ENCODE data around the gene LEP. TPM values are rescaled to one million over a fixed set of nuclear protein-coding genes. Genes with fewer than 3 reads are reported as not detected.

The LEP gene
- total RNA-seq, 1 donor from 2014 or later, result not detected

- no peak overlapping the region for H3K27ac ChIP-seq
- H3K27me3 ChIP-seq, result no peaks in the 10 kb centered on the region
- H3K4me1 ChIP-seq, result no peaks in the 10 kb centered on the region
- no peaks in the 10 kb centered on the region for H3K36me3 ChIP-seq
- TF ChIP-seq, protein P1, sequence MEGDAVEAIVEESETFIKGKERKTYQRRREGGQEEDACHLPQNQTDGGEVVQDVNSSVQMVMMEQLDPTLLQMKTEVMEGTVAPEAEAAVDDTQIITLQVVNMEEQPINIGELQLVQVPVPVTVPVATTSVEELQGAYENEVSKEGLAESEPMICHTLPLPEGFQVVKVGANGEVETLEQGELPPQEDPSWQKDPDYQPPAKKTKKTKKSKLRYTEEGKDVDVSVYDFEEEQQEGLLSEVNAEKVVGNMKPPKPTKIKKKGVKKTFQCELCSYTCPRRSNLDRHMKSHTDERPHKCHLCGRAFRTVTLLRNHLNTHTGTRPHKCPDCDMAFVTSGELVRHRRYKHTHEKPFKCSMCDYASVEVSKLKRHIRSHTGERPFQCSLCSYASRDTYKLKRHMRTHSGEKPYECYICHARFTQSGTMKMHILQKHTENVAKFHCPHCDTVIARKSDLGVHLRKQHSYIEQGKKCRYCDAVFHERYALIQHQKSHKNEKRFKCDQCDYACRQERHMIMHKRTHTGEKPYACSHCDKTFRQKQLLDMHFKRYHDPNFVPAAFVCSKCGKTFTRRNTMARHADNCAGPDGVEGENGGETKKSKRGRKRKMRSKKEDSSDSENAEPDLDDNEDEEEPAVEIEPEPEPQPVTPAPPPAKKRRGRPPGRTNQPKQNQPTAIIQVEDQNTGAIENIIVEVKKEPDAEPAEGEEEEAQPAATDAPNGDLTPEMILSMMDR (IDR thresholded peaks at IDR 0.05), result no peak
- no peak overlapping the region for H3K4me3 ChIP-seq
- intact Hi-C loops (cut with DNase I), result no loop called here
- no peak for DNase-seq (ENCODE audit: low spot score in 2 of 2)
- H3K9me3 ChIP-seq, result no peaks in the 10 kb centered on the region
Observed at GRCh38 chr7:128219636-128220035, 21.4 kb upstream of the LEP start.

- no peak overlapping the region for H3K4me3 ChIP-seq
- no peaks in the 10 kb centered on the region for H3K36me3 ChIP-seq
- intact Hi-C loops (cut with DNase I), result no loop called here
- TF ChIP-seq, protein P1 (IDR thresholded peaks at IDR 0.05), result no peak
- H3K27ac ChIP-seq, result no peak overlapping the region
- H3K4me1 ChIP-seq, result no peaks in the 10 kb centered on the region
- no peaks in the 10 kb centered on the region for H3K27me3 ChIP-seq
- H3K9me3 ChIP-seq, result no peaks in the 10 kb centered on the region
- no peak for DNase-seq (ENCODE audit: low spot score in 2 of 2)
Observed at GRCh38 chr7:128221929-128222403, 19.1 kb upstream of the LEP start.

DNA sequence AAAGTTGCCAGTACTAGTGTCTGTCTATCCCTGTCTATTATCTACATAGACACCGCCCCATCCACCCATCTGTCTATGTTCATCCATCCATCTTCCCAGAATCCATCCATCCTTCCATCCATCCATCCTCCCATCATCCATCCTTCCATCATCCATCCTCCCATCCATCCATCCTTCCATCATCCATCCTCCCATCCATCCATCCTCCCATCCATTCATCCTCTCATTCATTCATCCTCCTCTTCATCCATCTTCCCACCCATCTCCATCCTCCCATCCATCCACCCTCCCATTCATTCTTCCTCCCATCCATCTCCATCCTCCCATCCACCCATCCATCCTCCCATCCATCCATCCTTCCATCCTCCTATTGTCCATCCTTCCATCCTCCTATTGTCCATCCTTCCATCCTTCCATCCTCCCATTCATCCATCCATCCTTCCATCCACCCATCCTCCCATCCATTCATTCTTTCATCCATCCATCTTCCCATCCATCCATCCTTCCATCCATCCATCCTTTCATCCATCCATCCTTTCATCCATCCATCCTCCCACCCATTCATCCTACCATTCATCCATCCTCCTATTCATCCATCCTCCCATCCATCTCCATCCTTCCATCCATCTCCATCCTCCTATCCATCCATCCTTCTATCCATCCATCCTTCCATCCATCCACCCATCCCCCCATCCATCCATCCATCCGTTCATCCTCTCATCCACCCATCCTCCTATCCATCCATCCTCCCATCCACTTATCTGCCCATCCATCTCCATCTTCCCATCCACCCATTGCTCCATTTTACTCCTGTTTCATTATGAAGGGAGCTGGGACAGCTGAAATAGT is 14.7 kb upstream of the LEP start:
- H3K4me1 ChIP-seq, result no peaks in the 10 kb centered on the region
- no peaks in the 10 kb centered on the region for H3K36me3 ChIP-seq
- H3K9me3 ChIP-seq, result no peaks in the 10 kb centered on the region
- no peak overlapping the region for H3K27ac ChIP-seq
- intact Hi-C loops (cut with DNase I), result no loop called here
- no peak overlapping the region for H3K4me3 ChIP-seq
- no peaks in the 10 kb centered on the region for H3K27me3 ChIP-seq
- no peak for DNase-seq (ENCODE audit: low spot score in 2 of 2)
- TF ChIP-seq, protein P1 (IDR thresholded peaks at IDR 0.05), result no peak

DNA sequence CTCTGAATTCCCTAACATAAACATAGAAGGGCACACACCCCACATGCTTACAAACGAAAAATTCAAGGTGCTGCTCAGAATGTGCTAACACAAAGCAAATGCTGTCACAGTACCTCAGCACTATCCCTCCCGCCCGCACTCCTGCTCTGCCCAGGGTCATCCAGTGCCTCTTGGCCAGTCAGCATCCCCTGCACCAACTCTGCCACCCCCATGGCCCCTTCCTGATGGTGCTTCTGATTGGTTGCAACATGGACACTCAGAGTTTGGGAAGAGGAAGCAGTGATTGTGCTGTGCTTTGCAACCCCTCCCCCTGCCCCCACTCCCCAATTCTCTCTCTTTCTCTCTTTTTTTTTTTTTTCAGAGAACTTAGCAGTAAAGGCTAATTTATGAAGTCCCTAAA is 13.8 kb upstream of the LEP start:
- Histone ChIP-seq H3K27ac (no peak overlapping the region), H3K27me3 (no peaks in the 10 kb centered on the region), H3K9me3 (no peaks in the 10 kb centered on the region), H3K4me1 (no peaks in the 10 kb centered on the region), H3K36me3 (no peaks in the 10 kb centered on the region), H3K4me3 (no peak overlapping the region)
- no peak for DNase-seq (ENCODE audit: low spot score in 2 of 2)
- intact Hi-C loops (cut with DNase I), result no loop called here
- TF ChIP-seq, protein P1 (IDR thresholded peaks at IDR 0.05), result no peak

- DNase-seq (ENCODE audit: low spot score in 2 of 2), result no peak
- no peaks in the 10 kb centered on the region for H3K9me3 ChIP-seq
Observed at GRCh38 chr7:128231021-128231420, 10.1 kb upstream of the LEP start.

More at GRCh38 chr7:128231021-128231420, 10.1 kb upstream of the LEP start:
- H3K27ac ChIP-seq, result no peak overlapping the region
- no peaks in the 10 kb centered on the region for H3K4me1 ChIP-seq
- TF ChIP-seq, protein P1 (IDR thresholded peaks at IDR 0.05), result no peak
- H3K4me3 ChIP-seq, result no peak overlapping the region
- no peaks in the 10 kb centered on the region for H3K36me3 ChIP-seq
- no peaks in the 10 kb centered on the region for H3K27me3 ChIP-seq
- intact Hi-C loops (cut with DNase I), result no loop called here
